Activated CD8-positive, alpha-beta memory T cell treated with anti-CD3 and anti-CD28 coated beads, Interleukin-2, amount 10 ng/mL, durations not matched to agents 7 days and 5 days (primary cell): ENCODE measurements around the gene TMEM81. TPM values are rescaled to one million over a fixed set of nuclear protein-coding genes. Genes with fewer than 3 reads are reported as not detected.

ENCODE experiments used
- ATAC-seq: fragments of 150-1000 bp; cut with Tn5 transposase; one replicate; pipeline ENCODE4 v1.10.0; 2021; ENCODE audit warnings: moderate library complexity
- CTCF ChIA-PET: fragments of 350-600 bp; sonication (Branson Sonifier 250); formaldehyde crosslinking; loops from one replicate; lab custom pipeline; 2021; ENCODE audit warnings: antibody characterized with exemption; lab: Charles Lee
- DNase-seq: peaks from one replicate; pipeline ENCODE4 v3.0.0-alpha.2; 2020
- H3K27ac Mint-ChIP-seq: one replicate; pipeline ENCODE4 v1.8.0; 2021; ENCODE audit warnings: mild to moderate bottlenecking, mixed read lengths
- H3K27me3 Mint-ChIP-seq: one replicate; pipeline ENCODE4 v1.8.0; 2021; ENCODE audit warnings: mixed read lengths
- H3K36me3 Mint-ChIP-seq: one replicate; pipeline ENCODE4 v1.8.0; 2021; ENCODE audit warnings: mild to moderate bottlenecking, mixed read lengths
- H3K4me1 Mint-ChIP-seq: one replicate; pipeline ENCODE4 v1.8.0; 2021; ENCODE audit warnings: mixed read lengths
- H3K4me3 Mint-ChIP-seq: one replicate; pipeline ENCODE4 v1.8.0; 2021; ENCODE audit warnings: mild to moderate bottlenecking, moderate library complexity, mixed read lengths
- H3K9me3 Mint-ChIP-seq: one replicate; pipeline ENCODE4 v1.8.0; 2022; ENCODE audit warnings: low read depth, mixed read lengths
- total RNA-seq, 2 experiments: library from RNA; stranded (reverse); gene quantifications; one replicate each; pipeline ENCODE4 v1.2.3, GENCODE V29; 2021

Gene TMEM81
- total RNA-seq, 2 experiments from 2014 or later = 2.3 to 3.0 TPM

DNA sequence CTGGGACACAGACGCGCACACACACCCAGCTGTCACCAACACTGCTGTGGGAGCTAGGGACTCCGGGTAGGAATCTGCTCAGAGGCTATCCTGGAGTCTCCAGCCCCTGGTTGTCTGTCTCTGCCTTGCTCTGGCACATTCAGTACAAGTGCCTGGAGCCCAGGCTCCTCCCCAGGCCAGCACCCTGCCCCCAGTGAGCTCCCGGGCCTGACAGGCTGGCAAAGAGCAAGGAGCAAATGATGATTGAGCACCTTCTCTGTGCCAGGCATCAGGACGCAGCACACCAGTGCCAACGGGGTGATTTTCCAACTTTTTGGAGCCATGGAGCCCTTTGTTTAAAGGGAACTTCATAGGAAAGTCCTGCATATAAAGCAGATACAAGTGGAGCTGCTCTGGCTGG, 34.8 kb downstream of the TMEM81 start:
- no peaks in the 10 kb centered on the region for H3K9me3 Mint-ChIP-seq
- H3K4me1 Mint-ChIP-seq = no peaks in the 10 kb centered on the region
- no peak overlapping the region for H3K27ac Mint-ChIP-seq
- CTCF ChIA-PET = interaction anchor here (3.8 kb wide), 1 partner anchor 12 kb away, joined by 13 read pairs; no protein-coding TSS in a partner anchor
- no peak overlapping the region for H3K4me3 Mint-ChIP-seq
- peaks cover 22% of the 10 kb centered on the region for H3K27me3 Mint-ChIP-seq
- ATAC-seq (no peak), DNase-seq (no peak)
- H3K36me3 Mint-ChIP-seq = no peaks in the 10 kb centered on the region

DNA sequence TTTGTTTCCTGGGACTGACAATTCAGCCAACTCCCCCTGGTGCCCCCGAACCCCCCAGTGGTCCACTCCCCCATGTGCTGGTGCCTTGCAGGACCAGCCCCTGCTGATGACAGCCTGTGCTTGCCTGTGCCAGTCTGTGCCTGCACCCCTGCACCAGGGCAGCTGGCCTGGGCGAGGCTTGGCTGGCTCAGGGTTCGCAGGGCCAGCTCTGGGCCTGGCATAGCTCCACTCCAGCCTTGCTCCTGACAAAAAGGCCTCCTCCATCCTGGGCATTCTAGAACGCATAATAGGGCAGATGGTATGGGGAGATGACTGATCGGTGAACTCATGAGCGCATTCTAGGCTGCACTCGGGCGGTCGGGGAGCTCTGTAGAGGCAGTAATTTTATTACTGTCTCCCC, 35.9 kb downstream of the TMEM81 start:
- Mint-ChIP-seq H3K4me1 (no peaks in the 10 kb centered on the region), H3K27ac (no peak overlapping the region), H3K36me3 (no peaks in the 10 kb centered on the region), H3K27me3 (peaks cover 33% of the 10 kb centered on the region), H3K4me3 (no peak overlapping the region), H3K9me3 (no peaks in the 10 kb centered on the region)
- CTCF ChIA-PET = interaction anchor here (1.7 kb wide), 1 partner anchor 13 kb away, joined by 9 read pairs; no protein-coding TSS in a partner anchor
- ATAC-seq (no peak), DNase-seq (no peak)

DNA sequence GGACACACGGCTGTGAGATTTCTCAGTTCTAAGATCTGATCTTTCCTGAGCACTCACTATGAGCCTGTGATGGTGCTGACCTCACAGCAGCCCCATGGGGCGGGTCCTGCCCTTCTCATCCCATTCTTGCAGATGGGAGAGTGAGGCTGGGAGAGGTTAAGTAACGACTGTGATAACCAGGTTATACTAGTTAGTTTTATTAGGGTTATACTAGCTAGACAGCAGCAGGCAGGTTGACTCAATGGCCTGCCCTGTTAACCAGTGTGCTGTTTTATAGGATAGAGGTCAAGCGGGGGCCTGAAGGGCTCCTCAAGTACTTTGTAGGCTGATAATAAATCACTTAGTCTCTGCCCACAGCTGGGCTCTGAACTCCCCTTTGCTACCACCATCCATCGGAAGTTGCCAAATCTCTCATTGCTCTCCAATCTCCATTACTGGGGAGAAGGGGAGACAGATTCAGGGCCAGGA, 36.5 kb downstream of the TMEM81 start:
- CTCF ChIA-PET = interaction anchor here (1.7 kb wide), 1 partner anchor 14 kb away, joined by 9 read pairs; no protein-coding TSS in a partner anchor
- Mint-ChIP-seq H3K4me3 (no peak overlapping the region), H3K36me3 (no peaks in the 10 kb centered on the region)

DNA sequence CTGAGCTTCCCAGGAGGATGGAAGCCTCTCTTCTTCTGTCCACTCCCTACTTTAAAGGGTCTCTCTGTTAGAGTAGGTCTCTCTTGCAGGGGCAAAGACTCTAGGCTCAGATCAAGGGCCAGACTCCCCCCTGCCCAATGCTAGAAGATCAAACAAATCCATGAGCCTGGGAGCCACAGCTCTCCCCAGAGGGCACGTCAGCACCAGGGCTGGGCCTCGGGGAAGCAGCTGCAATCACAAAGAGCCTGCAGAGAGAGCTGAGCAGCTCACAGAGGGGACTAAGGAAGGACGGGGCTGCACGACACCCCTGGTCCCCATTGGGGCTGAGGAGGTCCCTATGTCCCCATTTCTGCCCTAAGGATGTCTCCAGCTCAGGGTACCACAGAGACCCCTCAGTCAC, 37.4 kb downstream of the TMEM81 start:
- DNase-seq (no peak), ATAC-seq (no peak)
- Mint-ChIP-seq H3K4me3 (no peak overlapping the region), H3K36me3 (no peaks in the 10 kb centered on the region), H3K27ac (no peak overlapping the region), H3K9me3 (no peaks in the 10 kb centered on the region), H3K4me1 (no peaks in the 10 kb centered on the region), H3K27me3 (peaks cover 42% of the 10 kb centered on the region)
- CTCF ChIA-PET = interaction anchor here (0.9 kb wide), 1 partner anchor 15 kb away, joined by 4 read pairs; no protein-coding TSS in a partner anchor

More for the DNA sequence above, 36.5 kb downstream of the TMEM81 start:
- Mint-ChIP-seq H3K4me1 (no peaks in the 10 kb centered on the region), H3K27me3 (peaks cover 35% of the 10 kb centered on the region), H3K27ac (no peak overlapping the region), H3K9me3 (no peaks in the 10 kb centered on the region)
- DNase-seq = no peak
- ATAC-seq = no peak

DNA sequence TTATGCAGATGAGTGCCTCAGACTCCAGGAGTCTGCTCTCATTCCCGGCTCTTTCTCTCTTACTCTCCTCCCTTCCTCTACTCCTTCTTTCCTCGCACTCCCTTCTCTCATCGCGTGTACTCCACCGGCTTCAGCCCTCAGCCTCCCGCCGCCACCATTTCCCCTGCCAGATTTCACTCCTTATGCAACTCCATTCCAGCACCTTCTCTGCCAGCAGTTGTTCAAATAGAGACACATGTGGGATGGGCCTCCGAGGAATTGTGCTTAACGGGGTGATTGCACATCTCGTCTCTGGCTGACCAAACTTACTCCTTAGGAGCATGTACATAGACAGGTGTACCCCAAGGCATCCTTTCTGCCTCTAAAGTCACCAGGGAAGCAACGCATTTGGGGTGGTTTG, 39.1 kb downstream of the TMEM81 start:
- ATAC-seq (no peak), DNase-seq (no peak)
- no peak overlapping the region for H3K4me3 Mint-ChIP-seq
- H3K36me3 Mint-ChIP-seq = no peaks in the 10 kb centered on the region
- no peak overlapping the region for H3K27ac Mint-ChIP-seq
- no peaks in the 10 kb centered on the region for H3K4me1 Mint-ChIP-seq
- H3K9me3 Mint-ChIP-seq = no peaks in the 10 kb centered on the region
- CTCF ChIA-PET = interaction anchor here (1.9 kb wide), 1 partner anchor 16 kb away, joined by 8 read pairs; no protein-coding TSS in a partner anchor
- H3K27me3 Mint-ChIP-seq = peaks cover 58% of the 10 kb centered on the region

DNA sequence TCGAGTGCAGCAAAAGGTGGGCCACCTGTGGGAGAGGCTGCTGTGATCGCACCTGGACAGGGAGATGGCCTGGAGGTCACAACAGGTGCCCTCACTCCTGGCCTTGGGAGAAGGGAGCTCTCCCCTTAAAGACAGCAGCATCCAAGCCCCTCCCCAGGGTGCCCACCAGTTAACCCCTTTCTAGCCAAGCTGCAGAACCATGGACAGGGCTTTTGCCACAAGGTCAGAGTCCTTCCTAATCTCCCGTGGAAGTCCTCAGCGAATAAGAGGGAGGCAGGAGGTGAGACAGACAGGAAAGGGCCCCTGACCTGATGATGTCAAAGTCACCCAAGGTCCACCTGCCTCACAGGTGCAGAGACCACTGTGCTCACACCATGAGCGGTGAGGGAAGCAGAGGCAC, 39.5 kb downstream of the TMEM81 start:
- ATAC-seq (no peak), DNase-seq (no peak)
- Mint-ChIP-seq H3K4me3 (no peak overlapping the region), H3K27me3 (peaks cover 60% of the 10 kb centered on the region), H3K36me3 (no peaks in the 10 kb centered on the region), H3K27ac (no peak overlapping the region), H3K4me1 (no peaks in the 10 kb centered on the region), H3K9me3 (no peaks in the 10 kb centered on the region)
- CTCF ChIA-PET = interaction anchor here (0.6 to 1.9 kb wide), 2 partner anchors 16 to 106 kb away, joined by 4 to 8 read pairs; no protein-coding TSS in a partner anchor

DNA sequence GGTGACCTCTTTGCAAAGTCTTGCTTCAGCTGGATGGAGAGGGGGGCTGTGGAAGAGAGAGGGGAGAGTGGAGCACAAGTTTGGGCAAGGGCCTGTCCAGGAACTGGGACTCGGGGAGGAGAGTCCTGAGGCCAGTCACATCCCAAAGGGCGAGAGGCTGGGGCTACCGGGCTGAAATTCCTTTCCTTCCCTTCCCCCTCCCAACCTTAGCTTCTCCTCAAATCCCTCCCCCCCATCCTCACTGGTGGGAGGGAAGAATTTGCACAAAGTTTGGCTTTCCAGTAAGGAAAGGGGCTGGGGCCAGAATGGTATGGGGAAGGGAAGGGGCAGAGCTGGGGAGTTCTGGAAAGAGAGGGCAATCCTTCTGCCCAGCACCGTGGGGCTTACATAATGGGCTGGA, 40.4 kb downstream of the TMEM81 start:
- Mint-ChIP-seq H3K27me3 (peaks cover 65% of the 10 kb centered on the region), H3K9me3 (no peaks in the 10 kb centered on the region), H3K4me3 (no peak overlapping the region), H3K36me3 (no peaks in the 10 kb centered on the region), H3K4me1 (no peaks in the 10 kb centered on the region), H3K27ac (no peak overlapping the region)
- CTCF ChIA-PET = interaction anchor here (1.9 kb wide), 1 partner anchor 17 kb away, joined by 8 read pairs; no protein-coding TSS in a partner anchor
- DNase-seq (no peak), ATAC-seq (no peak)

DNA sequence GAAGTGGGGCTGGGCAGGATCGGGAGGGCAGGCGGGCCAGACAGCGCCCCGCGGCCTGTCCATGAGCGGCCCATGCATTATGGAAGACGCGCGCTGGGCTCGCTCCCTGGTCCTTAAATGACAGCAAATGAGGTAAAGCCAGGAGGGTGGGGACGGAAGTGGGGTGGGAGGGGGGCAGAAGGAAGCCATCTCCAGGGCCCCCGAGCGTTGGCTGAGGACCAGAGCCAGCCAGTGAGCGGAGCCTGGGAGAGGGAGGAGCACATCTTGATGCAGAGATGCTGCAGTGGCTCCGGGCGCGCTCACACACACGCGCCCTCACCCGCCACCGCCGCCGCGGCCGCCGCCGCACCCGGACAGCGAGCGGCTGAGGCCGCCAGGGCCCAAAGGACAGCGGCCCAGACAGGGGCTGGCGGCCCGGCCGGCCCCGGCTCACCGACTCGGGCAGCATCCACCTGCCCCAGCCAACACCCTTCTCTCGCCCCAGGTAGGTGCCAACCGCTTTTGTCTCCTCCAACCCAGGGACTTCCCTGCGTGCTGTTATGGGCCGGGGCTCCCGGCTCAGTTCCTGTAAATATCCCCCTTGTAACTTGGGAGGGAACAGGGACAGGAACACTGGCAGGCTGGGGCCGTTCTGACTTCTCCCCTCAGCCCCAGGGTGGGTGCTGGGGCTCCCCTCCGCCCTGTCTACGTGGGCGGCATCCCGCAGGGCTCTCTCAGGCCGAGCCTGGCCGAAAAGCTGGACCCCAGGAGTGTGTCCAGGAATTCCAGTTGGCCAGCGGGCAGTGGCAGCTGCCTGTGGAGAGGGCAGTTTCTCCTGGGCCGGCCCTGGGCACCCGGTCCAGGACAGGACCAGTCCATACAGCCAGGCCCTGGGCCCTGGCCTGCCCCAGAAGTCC, 41.1 kb downstream of the TMEM81 start, which contains the start of gene CNTN2:
CNTN2 (plus strand) TSS at position 302 of the 896 bp plus-strand sequence. CDS start 9,974 bp downstream, outside the sequence.
- no peak for ATAC-seq
- DNase-seq = no peak
- Mint-ChIP-seq H3K4me1 (no peaks in the 10 kb centered on the region), H3K36me3 (no peaks in the 10 kb centered on the region), H3K4me3 (no peak within 1 kb of the TSS), H3K27me3 (peaks cover 62% of the 10 kb centered on the region), H3K9me3 (no peaks in the 10 kb centered on the region), H3K27ac (no peak within 1 kb of the TSS)
- CTCF ChIA-PET = interaction anchor here (1.2 to 1.9 kb wide), 2 partner anchors 10 to 18 kb away, joined by 3 to 8 read pairs; no protein-coding TSS in a partner anchor

DNA sequence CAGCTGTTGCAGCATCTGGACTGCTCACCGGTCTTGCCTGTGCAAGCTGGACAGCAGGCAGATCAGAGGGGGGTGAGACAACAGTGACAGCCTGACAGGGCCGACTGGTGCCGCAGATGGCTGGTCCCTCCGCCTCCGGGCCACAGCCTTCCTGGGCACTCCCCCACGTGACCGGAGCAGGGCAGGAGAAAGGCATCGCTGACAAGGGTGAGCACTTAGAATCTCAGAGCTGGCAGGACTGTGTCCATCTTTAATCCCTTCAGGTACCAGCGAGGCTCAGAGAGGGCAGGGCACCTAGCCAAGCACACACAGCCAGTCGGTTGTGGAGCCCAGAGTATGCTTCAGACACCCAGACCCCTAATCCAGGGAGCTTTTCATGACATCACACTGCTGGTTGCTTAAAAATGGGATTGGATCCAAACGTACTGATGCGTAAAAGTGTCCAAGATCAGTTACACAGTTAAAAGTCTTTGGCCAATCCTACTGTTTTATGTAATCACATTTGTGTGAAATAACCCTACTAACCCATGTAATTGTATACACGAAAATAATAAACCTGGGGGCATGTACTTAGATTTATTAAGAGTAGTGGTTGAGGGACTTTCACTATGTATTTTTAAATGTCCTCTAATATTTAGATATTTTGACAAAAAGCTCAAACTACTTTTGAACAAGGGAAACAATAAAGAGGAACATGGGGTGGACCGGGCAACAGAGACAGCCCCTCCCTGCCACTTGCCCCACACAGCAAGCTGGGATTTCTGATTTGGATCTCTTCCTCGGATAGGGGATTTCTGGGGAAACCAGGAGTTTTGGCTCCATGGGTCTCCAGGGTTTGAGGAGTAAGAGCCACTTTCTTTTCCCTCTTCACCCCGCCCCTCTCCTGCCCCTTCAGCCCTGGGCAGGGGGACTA, 42.0 kb downstream of the TMEM81 start:
- H3K27ac Mint-ChIP-seq = no peak overlapping the region
- CTCF ChIA-PET = interaction anchor here (1.2 kb wide), 1 partner anchor 9 kb away, joined by 3 read pairs; no protein-coding TSS in a partner anchor

DNA sequence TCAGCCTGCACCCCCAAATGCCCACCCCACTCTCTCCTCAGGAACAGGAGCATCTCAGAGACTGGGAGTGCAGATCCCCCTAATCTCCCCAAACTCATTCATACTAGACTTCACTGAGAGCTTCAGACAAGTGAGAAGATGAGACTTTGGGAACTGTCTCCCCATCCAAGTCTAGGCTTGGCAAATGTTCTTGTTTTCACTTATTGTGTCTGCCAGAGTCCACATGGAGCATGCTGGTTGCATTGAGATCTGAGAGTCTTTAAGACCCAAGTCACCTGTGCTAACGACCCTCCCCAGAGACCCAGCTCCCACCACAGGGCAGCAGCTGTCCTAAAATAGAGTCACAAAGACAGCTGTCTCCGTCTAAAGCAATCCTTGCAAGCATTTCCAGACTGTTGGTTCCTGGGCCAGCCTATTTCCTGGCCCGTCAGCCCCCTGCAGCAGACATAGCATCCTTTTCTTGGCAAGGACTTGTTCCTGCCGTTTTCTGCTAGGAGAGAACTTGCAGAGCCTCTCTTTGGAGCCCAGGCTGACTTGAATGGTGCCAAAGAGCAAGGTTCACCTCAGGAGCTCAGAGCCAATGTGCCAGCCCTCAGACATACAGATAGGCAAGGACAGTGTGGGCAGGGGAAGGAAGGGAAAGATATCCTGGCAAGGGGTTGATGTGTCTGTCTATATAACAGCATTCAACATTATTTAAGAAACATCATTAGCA, 43.1 kb downstream of the TMEM81 start:
- Mint-ChIP-seq H3K4me1 (no peaks in the 10 kb centered on the region), H3K9me3 (no peaks in the 10 kb centered on the region), H3K4me3 (no peak overlapping the region), H3K36me3 (no peaks in the 10 kb centered on the region), H3K27me3 (peaks cover 60% of the 10 kb centered on the region), H3K27ac (no peak overlapping the region)
- CTCF ChIA-PET = no interaction called here
- DNase-seq (no peak), ATAC-seq (no peak)

More for the DNA sequence above, 42.0 kb downstream of the TMEM81 start:
- H3K4me1 Mint-ChIP-seq = no peaks in the 10 kb centered on the region
- H3K36me3 Mint-ChIP-seq = no peaks in the 10 kb centered on the region
- H3K4me3 Mint-ChIP-seq = no peak overlapping the region
- H3K9me3 Mint-ChIP-seq = no peaks in the 10 kb centered on the region
- DNase-seq = no peak
- peaks cover 62% of the 10 kb centered on the region for H3K27me3 Mint-ChIP-seq
- no peak for ATAC-seq

DNA sequence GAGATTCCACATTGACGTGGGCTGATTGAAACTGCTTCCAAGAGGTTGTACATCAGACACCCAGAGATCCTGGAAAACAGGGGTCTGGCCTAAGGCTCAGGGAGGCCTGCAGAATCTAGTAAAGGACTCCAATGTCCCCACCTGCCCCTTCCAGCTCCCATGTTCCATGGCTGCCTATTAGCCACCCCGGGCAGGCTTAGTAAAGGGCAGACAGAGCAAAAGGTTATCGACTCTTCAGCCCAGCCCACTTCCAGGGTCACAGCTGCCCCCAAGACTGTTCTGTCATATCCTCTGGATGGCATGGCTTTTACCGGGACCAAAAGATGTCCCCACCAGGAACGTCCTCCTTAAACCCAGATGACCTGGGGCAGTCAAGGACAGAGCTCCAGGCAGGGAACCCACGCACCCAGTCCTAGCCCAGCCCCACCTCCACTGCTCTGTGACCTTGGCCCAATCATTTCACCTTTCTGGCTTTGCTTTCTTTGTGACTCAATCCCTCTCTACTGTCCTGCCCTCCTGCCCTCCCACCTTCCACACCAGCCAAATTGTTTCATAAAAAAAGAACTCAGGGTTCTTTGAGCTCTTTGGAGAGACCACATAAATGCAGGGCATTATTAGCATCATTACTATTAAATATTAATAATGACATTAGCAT, 46.0 kb downstream of the TMEM81 start:
- CTCF ChIA-PET = interaction anchor here (1.2 to 1.5 kb wide), 3 partner anchors 40 to 50 kb away, joined by 3 to 4 read pairs (median 3); no protein-coding TSS in a partner anchor
- Mint-ChIP-seq H3K9me3 (no peaks in the 10 kb centered on the region), H3K27ac (no peak overlapping the region), H3K4me3 (no peak overlapping the region), H3K36me3 (no peaks in the 10 kb centered on the region), H3K27me3 (peaks cover 31% of the 10 kb centered on the region), H3K4me1 (no peaks in the 10 kb centered on the region)
- ATAC-seq (no peak), DNase-seq (no peak)

DNA sequence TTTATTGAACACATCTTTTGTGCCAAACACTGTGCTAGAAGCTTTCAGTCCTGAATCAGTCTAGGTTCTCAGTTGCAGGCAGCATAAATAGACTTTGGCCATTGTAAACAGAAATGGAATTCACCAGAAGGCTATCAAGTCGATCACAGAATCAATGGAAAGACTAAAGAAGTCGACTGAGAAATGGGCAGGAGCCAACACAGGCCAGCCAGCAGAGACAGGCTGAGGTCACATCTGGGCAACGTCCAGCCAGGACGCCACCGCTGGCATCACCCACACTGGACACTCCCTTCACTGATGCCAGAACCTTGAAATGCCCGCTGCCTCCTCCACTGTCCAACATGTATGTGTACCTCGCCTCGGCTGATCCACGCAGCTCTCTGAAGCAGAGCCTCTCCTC, 46.7 kb downstream of the TMEM81 start:
- no peak overlapping the region for H3K4me3 Mint-ChIP-seq
- no peaks in the 10 kb centered on the region for H3K4me1 Mint-ChIP-seq
- no peaks in the 10 kb centered on the region for H3K9me3 Mint-ChIP-seq
- ATAC-seq (no peak), DNase-seq (no peak)
- CTCF ChIA-PET = interaction anchor here (1.0 kb wide), 1 partner anchor 62 kb away, joined by 3 read pairs; no protein-coding TSS in a partner anchor
- no peak overlapping the region for H3K27ac Mint-ChIP-seq
- no peaks in the 10 kb centered on the region for H3K36me3 Mint-ChIP-seq
- peaks cover 30% of the 10 kb centered on the region for H3K27me3 Mint-ChIP-seq
